Measurements from ENCODE around the gene FUT9. TPM values are rescaled to one million over a fixed set of nuclear protein-coding genes. Genes with fewer than 3 reads are reported as not detected.
A peak's percentile ranks its signal among the peaks of the same experiment; 100 is the strongest.

FUT9 gene
- total RNA-seq, 1 experiment from 2014 or later: 3.5 TPM

GRCh38 chr6:96227135-96227534, 211.4 kb downstream of the FUT9 start:
- TF ChIP-seq ESRRA (CRISPR knock-in tag; IDR thresholded peaks at IDR 0.05; ENCODE audit: borderline replicate concordance): no peak
- no peak for TF ChIP-seq ZNF396 (CRISPR knock-in tag; IDR thresholded peaks at IDR 0.05; ENCODE audit: borderline replicate concordance)
- no peak for TF ChIP-seq ZMAT4 (CRISPR knock-in tag; IDR thresholded peaks at IDR 0.05)
- no peak for TF ChIP-seq RELA (CRISPR knock-in tag; IDR thresholded peaks at IDR 0.05; ENCODE audit: borderline replicate concordance)
- no peak for TF ChIP-seq TCF7 (CRISPR knock-in tag; IDR thresholded peaks at IDR 0.05; ENCODE audit: low read depth)
- no peak for TF ChIP-seq GABPB1 (CRISPR knock-in tag; IDR thresholded peaks at IDR 0.05)
- TF ChIP-seq GTF2I (CRISPR knock-in tag; conservative IDR thresholded peaks at IDR 0.05): no peak
- no peak for TF ChIP-seq NFATC4 (CRISPR knock-in tag; IDR thresholded peaks at IDR 0.05)
- TF ChIP-seq ZNF416 (CRISPR knock-in tag; IDR thresholded peaks at IDR 0.05): no peak
- TF ChIP-seq ATF6 (CRISPR knock-in tag; IDR thresholded peaks at IDR 0.05): no peak
- TF ChIP-seq TP53 (CRISPR knock-in tag; IDR thresholded peaks at IDR 0.05): no peak
- TF ChIP-seq NR1H2 (CRISPR knock-in tag; IDR thresholded peaks at IDR 0.05): no peak
- no peak for TF ChIP-seq TEAD4 (CRISPR knock-in tag; IDR thresholded peaks at IDR 0.05)
- Mint-ChIP-seq H3K27ac (peak overlapping the region; percentile 22; the same call in 1 of the 2 replicates), H3K4me1 (peaks cover 48% of the 10 kb centered on the region), H3K36me3 (no peaks in the 10 kb centered on the region), H3K9me3 (0 out of 2 replicates have a peak, but pooled peaks cover 3% of the 10 kb centered on the region), H3K4me3 (no peak overlapping the region), H3K27me3 (ENCODE audit: low read depth) (no peaks in the 10 kb centered on the region; the same call in 1 of the 2 replicates)
- no peak for DNase-seq (ENCODE audit: low spot score)
- ATAC-seq: peak; percentile 28; the same call in 1 of the 2 replicates
- CTCF ChIA-PET: no interaction called here
- POLR2A ChIA-PET: interaction anchor here (0.6 kb wide), 1 partner anchor 71 kb away, joined by 4 read pairs; no protein-coding TSS in a partner anchor

GRCh38 chr6:96234444-96234843, 218.7 kb downstream of the FUT9 start:
- H3K36me3 Mint-ChIP-seq: no peaks in the 10 kb centered on the region
- ChIA-PET POLR2A (no interaction called here), CTCF (no interaction called here)
- no peaks in the 10 kb centered on the region for H3K9me3 Mint-ChIP-seq
- no peak for TF ChIP-seq CBFB (CRISPR knock-in tag; IDR thresholded peaks at IDR 0.05; ENCODE audit: low read depth)
- TF ChIP-seq TP53 (CRISPR knock-in tag; IDR thresholded peaks at IDR 0.05): no peak
- TF ChIP-seq IRF1 (CRISPR knock-in tag; IDR thresholded peaks at IDR 0.05): no peak
- no peak for TF ChIP-seq E2F1 (CRISPR knock-in tag; IDR thresholded peaks at IDR 0.05)
- TF ChIP-seq SMAD3 (CRISPR knock-in tag; IDR thresholded peaks at IDR 0.05; ENCODE audit: borderline replicate concordance): no peak
- no peak overlapping the region for H3K4me3 Mint-ChIP-seq
- ATAC-seq: no peak
- peaks cover 25% of the 10 kb centered on the region for H3K4me1 Mint-ChIP-seq
- no peak for DNase-seq (ENCODE audit: low spot score)
- H3K27me3 Mint-ChIP-seq (ENCODE audit: low read depth): no peaks in the 10 kb centered on the region
- H3K27ac Mint-ChIP-seq: no peak overlapping the region

GRCh38 chr6:96235927-96236326, 220.2 kb downstream of the FUT9 start:
- no peaks in the 10 kb centered on the region for H3K27me3 Mint-ChIP-seq (ENCODE audit: low read depth)

More at GRCh38 chr6:96235927-96236326, 220.2 kb downstream of the FUT9 start:
- ChIA-PET POLR2A (no interaction called here), CTCF (no interaction called here)
- H3K9me3 Mint-ChIP-seq: no peaks in the 10 kb centered on the region
- DNase-seq (ENCODE audit: low spot score) (no peak), ATAC-seq (no peak)
- TF ChIP-seq JUN (CRISPR knock-in tag; IDR thresholded peaks at IDR 0.05): no peak
- TF ChIP-seq OVOL2 (CRISPR knock-in tag; IDR thresholded peaks at IDR 0.05; ENCODE audit: borderline replicate concordance): no peak
- no peak overlapping the region for H3K27ac Mint-ChIP-seq
- peaks cover 15% of the 10 kb centered on the region for H3K4me1 Mint-ChIP-seq
- H3K36me3 Mint-ChIP-seq: no peaks in the 10 kb centered on the region
- no peak overlapping the region for H3K4me3 Mint-ChIP-seq
